Forelimb muscle (tissue), 1 donor: ENCODE measurements around the gene GHR. TPM values are rescaled to one million over a fixed set of nuclear protein-coding genes. Genes with fewer than 3 reads are reported as not detected.
"Not testable (repeated sequence)": the region's sequence is repeated elsewhere in the genome, so short reads cannot be mapped to it uniquely, and the experiment has no call there.

ENCODE experiments used
- DNase-seq: peaks from one replicate; pipeline ENCODE4 v3.0.0-alpha.2; 2013; ENCODE audit warnings: low read depth
- polyA plus RNA-seq: library from polyadenylated mRNA; unstranded; fragments of 120-200 nt; gene quantifications from one replicate; pipeline ENCODE4 v1.2.1, GENCODE V29; 2013; ENCODE audit not compliant: insufficient read length

The GHR gene
- polyA plus RNA-seq, 1 donor = 20.0 TPM

DNA sequence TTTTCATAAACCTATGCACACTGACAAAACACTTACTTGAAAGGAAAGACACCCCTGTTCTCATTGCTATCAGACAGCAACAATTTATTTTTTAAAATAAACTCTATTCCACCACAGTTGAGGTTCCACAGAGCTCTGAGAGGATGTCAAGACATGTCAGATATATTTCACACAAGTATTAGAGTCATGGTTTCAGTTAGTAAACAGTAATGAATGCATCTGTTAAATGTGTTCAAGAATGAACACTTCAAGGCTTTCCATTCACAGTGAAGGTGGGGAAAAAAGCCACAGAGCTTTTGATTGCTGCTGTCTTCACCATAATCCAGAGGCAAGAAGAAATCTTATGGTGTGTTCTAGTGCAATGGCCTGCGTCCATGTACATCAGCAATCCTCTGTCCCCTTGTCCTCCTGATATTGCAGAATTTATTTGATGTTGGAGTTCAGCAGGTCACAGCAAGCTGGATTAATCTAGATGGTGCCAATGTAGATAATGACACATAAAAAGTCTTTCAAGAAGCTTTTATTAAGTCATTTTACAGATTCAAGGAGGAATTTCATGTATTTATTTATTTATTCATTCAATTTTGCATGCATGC is 146.8 kb downstream of the GHR start:
- DNase-seq = no peak

GRCh38 chr5:42570966-42571960 is 148.0 kb downstream of the GHR start:
- no peak for DNase-seq

DNA sequence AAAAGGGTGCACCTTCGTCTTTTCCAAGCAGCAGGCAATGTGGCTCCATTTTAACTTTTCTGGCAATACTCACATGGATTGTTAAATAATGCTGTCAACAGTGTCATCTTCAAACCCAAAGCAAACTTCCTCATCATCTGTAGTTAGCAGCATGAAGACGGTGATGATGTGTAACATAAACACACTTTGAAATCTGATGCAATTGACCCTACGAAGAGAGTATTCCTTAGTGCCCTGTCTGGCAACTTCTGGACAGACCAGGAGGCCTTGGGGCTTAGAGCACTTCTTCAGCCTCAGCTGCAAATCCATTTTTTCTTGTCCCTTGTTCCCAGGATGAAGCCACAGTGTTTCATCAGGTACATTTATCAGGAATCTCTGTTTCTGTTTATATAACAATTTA is 149.1 kb downstream of the GHR start:
- DNase-seq = no peak

DNA sequence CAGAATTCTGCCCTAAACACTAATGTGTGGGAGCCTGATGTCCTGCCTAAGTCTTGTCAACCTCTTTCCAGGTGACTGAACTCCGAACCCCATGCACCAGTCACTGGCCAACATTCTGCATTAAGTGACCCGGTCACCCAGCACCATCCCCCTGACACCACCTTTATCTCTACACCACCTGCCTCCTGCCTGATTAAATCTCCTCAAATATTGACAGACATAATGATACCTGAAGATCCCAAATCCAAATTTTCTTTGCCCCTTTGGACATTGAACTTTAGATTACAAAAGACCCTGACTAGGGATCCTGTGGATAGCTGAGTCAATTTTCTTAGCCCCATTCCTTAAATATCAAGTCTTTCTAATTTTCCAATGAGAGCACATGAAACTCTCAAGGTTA is 150.1 kb downstream of the GHR start:
- DNase-seq = no peak

- DNase-seq = not testable (repeated sequence)
Measured at GRCh38 chr5:42575914-42576313, 152.7 kb downstream of the GHR start.

GRCh38 chr5:42578901-42579300 is 155.7 kb downstream of the GHR start:
- not testable (repeated sequence) for DNase-seq

DNA sequence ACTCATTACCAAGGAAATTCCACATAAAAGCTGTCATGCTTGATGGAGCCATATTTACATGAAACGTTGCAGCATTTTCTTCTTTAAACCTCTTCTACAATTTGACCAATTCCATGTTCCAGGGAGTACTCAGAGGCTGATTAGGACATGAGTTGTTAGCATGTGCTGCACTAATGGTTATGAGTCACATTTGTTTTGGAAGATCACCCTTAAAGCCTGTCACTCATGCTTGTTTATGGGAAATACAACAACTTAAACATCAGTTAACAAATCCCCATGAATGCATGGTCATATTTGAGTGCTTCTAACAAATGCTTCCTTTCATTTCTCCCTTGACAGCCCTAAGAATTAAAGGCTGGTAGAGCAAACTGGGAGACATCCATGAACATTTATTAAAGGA is 156.1 kb downstream of the GHR start:
- DNase-seq = no peak

GRCh38 chr5:42581845-42582244 is 158.6 kb downstream of the GHR start:
- DNase-seq = no peak

DNA sequence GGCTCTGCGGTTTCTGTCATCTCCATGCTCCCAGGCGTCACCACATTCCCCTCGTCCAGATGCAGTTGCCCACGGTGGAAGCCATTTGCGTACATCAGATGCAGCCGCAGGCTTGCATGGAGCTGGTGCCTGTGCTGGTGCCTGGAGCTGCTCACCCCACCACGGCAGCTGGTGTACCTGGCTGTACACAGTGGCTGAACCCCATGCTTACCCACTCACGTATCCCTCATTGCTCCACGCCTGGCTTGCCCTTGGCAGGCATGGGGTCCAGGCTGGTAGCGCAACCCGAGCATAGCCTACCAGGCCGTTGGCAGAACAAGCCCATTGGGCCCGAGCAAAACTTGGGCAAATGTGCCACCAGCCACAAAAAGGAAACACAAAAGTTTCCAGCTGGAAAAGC is 159.5 kb downstream of the GHR start:
- DNase-seq = no peak

GRCh38 chr5:42583322-42583721 is 160.1 kb downstream of the GHR start:
- DNase-seq = no peak

DNA sequence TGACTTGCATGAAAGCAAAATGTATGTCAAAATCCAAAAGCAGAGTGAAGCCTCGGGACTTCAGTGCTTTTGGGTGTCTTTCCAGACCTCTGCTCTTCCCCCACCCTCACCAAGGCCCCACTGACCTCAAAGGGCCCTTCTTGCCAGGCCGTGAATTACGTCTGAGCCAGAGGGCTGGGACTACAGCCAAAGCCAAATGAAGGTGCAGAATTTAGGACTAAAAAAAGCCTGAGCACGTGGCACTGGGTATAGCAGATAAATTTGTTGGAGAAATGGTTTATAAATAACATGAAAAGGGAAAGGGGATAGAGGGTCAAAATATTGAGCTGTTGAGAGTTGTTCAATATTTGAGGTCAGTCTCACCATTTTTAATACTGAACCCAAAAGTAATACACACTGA is 163.4 kb downstream of the GHR start:
- DNase-seq = no peak

DNA sequence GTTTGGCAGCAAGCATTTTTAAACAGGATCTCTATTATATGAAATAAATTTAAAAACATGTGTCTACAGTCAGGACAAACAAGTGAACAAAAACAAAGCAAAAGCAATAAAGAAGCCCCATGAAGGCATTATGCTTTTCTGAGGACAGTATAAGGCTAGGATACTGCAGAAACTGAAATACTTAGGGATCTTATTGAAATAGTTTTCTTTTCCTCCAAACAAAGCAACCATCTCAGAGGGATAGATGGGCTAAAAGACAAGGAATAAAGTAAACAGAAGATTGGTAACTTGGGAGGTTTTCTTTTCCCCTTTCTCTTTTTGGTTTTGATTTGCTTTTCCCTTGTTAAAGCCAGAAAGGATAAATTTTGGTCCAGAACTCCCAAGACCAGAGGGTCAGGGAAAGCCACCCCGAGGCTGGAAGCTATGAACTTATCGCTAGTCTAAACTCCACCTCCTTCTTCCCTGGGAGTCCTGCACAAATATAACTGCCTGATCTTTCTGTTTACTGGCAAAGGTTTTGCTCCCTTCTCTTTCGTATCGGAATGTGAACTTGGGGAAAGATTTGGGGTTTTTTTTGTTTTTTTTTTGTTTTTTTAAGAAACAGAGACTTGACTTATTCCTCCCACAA is 164.0 kb downstream of the GHR start:
- DNase-seq = no peak

GRCh38 chr5:42590566-42590965 is 167.3 kb downstream of the GHR start:
- no peak for DNase-seq

GRCh38 chr5:42591015-42591414 is 167.8 kb downstream of the GHR start:
- DNase-seq = no peak

DNA sequence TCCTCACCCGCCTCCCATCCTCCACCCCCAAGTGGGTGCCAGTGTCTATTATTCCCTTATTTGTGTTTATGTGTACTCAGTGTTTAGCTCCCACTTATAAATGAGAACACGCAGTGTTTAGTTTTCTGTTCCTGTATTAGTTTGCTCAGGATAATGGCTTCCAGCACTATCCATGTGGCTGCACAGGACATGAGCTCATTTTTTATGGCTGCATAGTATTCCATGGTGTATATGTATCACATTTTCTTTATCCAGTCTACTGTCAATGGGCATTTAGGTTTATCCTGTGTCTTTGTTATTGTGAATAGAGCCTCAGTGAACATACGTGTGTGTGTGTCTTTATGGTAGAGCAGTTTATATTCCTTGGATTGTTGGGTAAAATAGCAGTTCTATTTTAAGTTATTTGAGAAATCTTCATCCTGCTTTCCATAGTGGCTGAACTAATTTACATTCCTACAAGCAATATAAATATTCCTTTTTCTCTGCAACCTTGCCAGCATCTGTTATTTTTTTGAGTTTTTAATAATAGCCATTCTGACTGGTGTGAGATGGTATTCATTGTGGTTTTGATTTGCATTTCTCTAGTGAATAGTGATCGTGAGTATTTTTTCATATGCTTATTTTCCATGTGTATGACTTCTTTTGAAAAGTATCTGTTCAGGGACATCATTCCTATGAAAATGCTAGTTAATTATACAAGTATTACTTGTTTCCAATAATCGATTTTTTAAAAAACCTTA is 169.3 kb downstream of the GHR start:
- no peak for DNase-seq

- DNase-seq = no peak
Measured at GRCh38 chr5:42593591-42593990, 170.4 kb downstream of the GHR start.

DNA sequence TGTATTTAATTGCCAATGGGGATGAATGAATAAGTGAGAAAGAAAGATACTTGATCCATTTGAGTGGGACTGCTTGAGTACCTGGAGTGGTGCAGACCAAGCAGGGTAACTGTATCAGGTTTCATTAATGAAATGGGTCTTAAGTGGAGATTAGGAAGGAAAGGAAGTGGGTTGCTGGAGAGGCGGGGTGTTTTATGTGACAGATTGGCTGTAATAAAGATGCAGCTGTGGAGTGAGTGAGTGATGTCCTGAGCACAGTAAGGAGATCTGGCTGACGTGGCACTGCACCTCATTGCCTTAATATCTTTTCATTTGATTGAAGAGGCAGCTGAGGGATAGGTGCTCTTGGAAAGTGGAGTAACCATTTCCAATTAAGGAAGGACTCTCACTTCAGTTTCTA is 172.4 kb downstream of the GHR start:
- no peak for DNase-seq

DNA sequence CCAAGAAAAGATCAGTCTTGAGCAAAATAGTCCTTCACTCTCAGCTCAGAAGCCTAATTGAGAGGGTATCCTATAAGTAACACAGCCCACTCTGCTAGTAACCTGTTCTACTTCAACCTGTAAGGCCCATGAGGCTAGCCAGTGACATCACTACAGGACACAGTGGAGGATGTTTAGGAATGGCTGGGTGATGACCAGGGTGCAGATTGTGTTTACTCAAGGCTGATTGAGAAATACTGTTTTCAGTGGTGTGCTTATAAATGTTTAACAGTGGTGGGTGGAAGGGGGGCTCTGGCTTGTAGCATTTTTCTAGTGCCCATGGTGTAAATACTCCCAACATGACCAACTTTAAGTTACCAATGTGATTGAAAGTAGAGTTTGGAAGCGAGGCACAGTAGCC is 173.6 kb downstream of the GHR start:
- DNase-seq = no peak

GRCh38 chr5:42597318-42597937 is 174.2 kb downstream of the GHR start:
- no peak for DNase-seq

DNA sequence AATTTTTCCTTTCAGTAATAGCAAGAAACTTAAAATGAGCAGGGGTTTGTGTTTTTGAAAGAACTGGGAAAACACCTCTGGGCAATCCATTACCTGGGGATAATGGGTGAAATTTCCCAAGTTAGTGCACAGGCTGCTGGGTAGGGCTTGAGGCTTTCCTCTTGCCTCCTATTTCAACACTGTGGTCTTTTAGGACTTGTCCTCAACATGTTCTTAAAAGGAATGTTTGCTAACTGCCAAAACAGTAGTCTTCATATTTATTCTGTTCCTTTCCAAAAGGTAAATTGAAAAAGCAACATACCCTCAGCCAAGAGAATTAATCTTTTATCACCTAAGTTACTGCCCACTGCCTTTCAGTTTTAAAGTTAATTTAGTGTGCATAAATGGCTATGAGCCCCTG is 175.1 kb downstream of the GHR start:
- no peak for DNase-seq

DNA sequence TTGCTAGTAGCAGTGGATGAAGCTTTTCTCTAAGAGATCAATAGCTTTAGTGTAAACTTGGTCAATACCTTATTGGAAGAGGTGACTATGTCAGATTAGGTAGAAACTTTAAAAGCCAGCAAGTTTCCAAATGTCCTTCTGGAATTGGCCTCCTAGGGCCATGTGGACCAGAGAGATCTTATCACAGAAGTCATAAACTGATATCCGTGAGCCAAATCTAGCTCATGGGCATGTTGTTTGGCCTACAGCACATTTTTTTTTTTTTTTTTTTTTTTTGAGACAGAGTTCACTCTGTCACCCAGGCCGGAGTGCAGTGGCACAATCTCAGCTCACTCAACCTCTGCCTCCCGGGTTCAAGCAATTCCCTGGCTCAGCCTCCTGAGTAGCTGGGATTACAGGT is 175.9 kb downstream of the GHR start:
- no peak for DNase-seq

GRCh38 chr5:42600441-42600840 is 177.2 kb downstream of the GHR start:
- no peak for DNase-seq
